Neuronal stem cell (in vitro differentiated cells): ENCODE measurements around the gene SLC22A16.
A peak's percentile ranks its signal among the peaks of the same experiment; 100 is the strongest.

ENCODE experiments used
- DNase-seq: peaks from one replicate; pipeline ENCODE4 v3.0.0-alpha.2; 2013; ENCODE audit warnings: low spot score
- H2AFZ ChIP-seq: one replicate; pipeline ENCODE4 v1.6.1; 2013; ENCODE audit warnings: mild to moderate bottlenecking, low read length, inconsistent platforms
- H2AK5ac ChIP-seq: 2 replicates; pipeline ENCODE4 v1.6.1; 2013; ENCODE audit warnings: low read depth, mild to moderate bottlenecking, inconsistent platforms, low read length, moderate library complexity, mixed read lengths
- H2BK120ac ChIP-seq: 2 replicates; pipeline ENCODE4 v1.6.1; 2013; ENCODE audit warnings: low read depth, mild to moderate bottlenecking, inconsistent platforms, low read length, moderate library complexity, mixed read lengths
- H2BK12ac ChIP-seq: one replicate; pipeline ENCODE4 v1.6.1; 2013; ENCODE audit warnings: low read length, inconsistent platforms
- H2BK15ac ChIP-seq: 2 replicates; pipeline ENCODE4 v1.6.1; 2013; ENCODE audit warnings: mild to moderate bottlenecking, low read length, inconsistent platforms, mixed read lengths
- H2BK5ac ChIP-seq: one replicate; pipeline ENCODE4 v1.6.1; 2013; ENCODE audit warnings: inconsistent platforms, mild to moderate bottlenecking, low read length, moderate library complexity
- H3K14ac ChIP-seq: one replicate; pipeline ENCODE4 v1.6.1; 2013; ENCODE audit warnings: low read length, inconsistent platforms
- H3K18ac ChIP-seq: 2 replicates; pipeline ENCODE4 v1.6.1; 2013; ENCODE audit warnings: low read length, inconsistent platforms
- H3K23ac ChIP-seq: 2 replicates; pipeline ENCODE4 v1.6.1; 2013; ENCODE audit warnings: low read depth, mild to moderate bottlenecking, mixed read lengths, low read length, inconsistent platforms; ENCODE audit not compliant: poor library complexity
- H3K27ac ChIP-seq: replicated peaks from 3 replicates; pipeline ENCODE4 v1.5.1; 2013; ENCODE audit warnings: low read length, inconsistent platforms
- H3K27me3 ChIP-seq, 3 experiments: 2 replicates each; pipeline ENCODE4 v1.6.1; 2013; ENCODE audit warnings: low read length in 3 of 3, mild to moderate bottlenecking in 2 of 3, inconsistent platforms in 1 of 3, low read depth in 1 of 3, mixed read lengths in 1 of 3, moderate library complexity in 1 of 3; ENCODE audit not compliant: control insufficient read depth in 3 of 3, insufficient read depth in 3 of 3
- H3K36me3 ChIP-seq, 2 donors: replicated peaks in 1 of 2; 2 replicates each; pipeline ENCODE4 v1.6.1; 2013; ENCODE audit warnings: low read length in 2 of 2; ENCODE audit not compliant: control insufficient read depth in 2 of 2, insufficient read depth in 2 of 2
- H3K4ac ChIP-seq: 2 replicates; pipeline ENCODE4 v1.6.1; 2013; ENCODE audit warnings: inconsistent platforms, mild to moderate bottlenecking, low read length, moderate library complexity
- H3K4me1 ChIP-seq, 2 donors: 1 replicate in 1 of 2; 2 replicates in 1 of 2; pipeline ENCODE4 v1.6.1; 2013; ENCODE audit warnings: low read length in 2 of 2, low read depth in 1 of 2; ENCODE audit not compliant: control insufficient read depth in 2 of 2, insufficient read depth in 1 of 2
- H3K4me2 ChIP-seq: one replicate; pipeline ENCODE4 v1.6.1; 2013; ENCODE audit warnings: mild to moderate bottlenecking, low read length, inconsistent platforms; ENCODE audit not compliant: insufficient read depth, poor library complexity, severe bottlenecking
- H3K4me3 ChIP-seq, 2 donors: 2 replicates each; pipeline ENCODE4 v1.5.1; 2013; ENCODE audit warnings: low read length in 2 of 2, mild to moderate bottlenecking in 2 of 2, inconsistent platforms in 1 of 2, moderate library complexity in 1 of 2
- H3K79me1 ChIP-seq: one replicate; pipeline ENCODE4 v1.6.1; 2013; ENCODE audit warnings: low read depth, mild to moderate bottlenecking, inconsistent platforms, low read length, moderate library complexity
- H3K9ac ChIP-seq: one replicate; pipeline ENCODE4 v1.6.1; 2013; ENCODE audit warnings: mild to moderate bottlenecking, low read depth, low read length, inconsistent platforms; ENCODE audit not compliant: poor library complexity
- H3K9me3 ChIP-seq, 2 donors: replicated peaks in 1 of 2; 2 replicates each; pipeline versions ENCODE3 to v1.6.1; 2013; ENCODE audit warnings: low read length in 2 of 2, mild to moderate bottlenecking in 2 of 2, inconsistent platforms in 1 of 2, low read depth in 1 of 2, mixed read lengths in 1 of 2, moderate library complexity in 1 of 2; ENCODE audit not compliant: control insufficient read depth in 2 of 2, insufficient read depth in 1 of 2
- H4K8ac ChIP-seq: one replicate; pipeline ENCODE4 v1.6.1; 2013; ENCODE audit warnings: low read depth, mild to moderate bottlenecking, inconsistent platforms, low read length, moderate library complexity
- H4K91ac ChIP-seq: one replicate; pipeline ENCODE4 v1.6.1; 2013; ENCODE audit warnings: low read length, low read depth, mild to moderate bottlenecking, inconsistent platforms; ENCODE audit not compliant: poor library complexity
- WGBS, 2 donors: extraction: QIAGEN DNeasy Blood & Tissue Kit; methylation state at CpG; one replicate each; pipeline ENCODE4 v1.1.7; 2013; ENCODE audit warnings: missing lambda C conversion rate in 2 of 2, mixed read lengths in 1 of 2; ENCODE audit not compliant: insufficient read length in 2 of 2, insufficient replicate concordance in 1 of 2; ENCODE audit errors: extremely low coverage in 2 of 2; 5-methylcytosine and 5-hydroxymethylcytosine counted together

The SLC22A16 gene

GRCh38 chr6:110471726-110472365 lies 4.6 kb downstream of the SLC22A16 start:
- Histone ChIP-seq H3K27ac (no peak overlapping the region), H3K9ac (no peak overlapping the region)

DNA sequence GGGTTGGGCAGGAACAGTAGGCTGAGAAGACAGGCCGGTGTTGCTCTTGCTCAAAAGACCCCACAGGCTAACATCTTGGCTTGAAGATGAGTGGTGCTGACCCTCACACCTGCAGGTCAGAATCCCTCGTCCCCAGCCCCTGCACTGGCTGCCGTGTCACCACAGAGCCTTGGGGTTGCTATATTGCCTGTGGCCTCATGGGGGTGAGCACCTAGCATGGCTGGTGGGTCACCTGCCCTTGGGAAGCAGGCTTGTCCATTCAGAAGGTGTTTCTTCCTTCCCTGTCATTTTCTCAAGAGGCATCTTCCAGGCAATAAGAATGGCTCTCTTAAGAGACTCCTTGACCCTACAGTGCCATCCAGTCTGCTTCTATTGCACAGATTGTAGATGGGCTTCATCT lies 7.7 kb downstream of the SLC22A16 start:
- H2BK15ac ChIP-seq, result no peak overlapping the region
- DNase-seq, result no peak
- no peaks in the 10 kb centered on the region for H3K9me3 ChIP-seq

More at GRCh38 chr6:110471726-110472365, 4.6 kb downstream of the SLC22A16 start:
- Histone ChIP-seq H2BK12ac (no peak overlapping the region), H3K4me3 (no peak overlapping the region), H2BK5ac (no peak overlapping the region), H2BK120ac (no peak overlapping the region), H3K18ac (no peak overlapping the region), H4K8ac (no peak overlapping the region), H4K91ac (no peak overlapping the region), H3K4ac (no peak overlapping the region), H3K27me3 (no peaks in the 10 kb centered on the region), H3K14ac (no peak overlapping the region), H3K23ac (no peak overlapping the region), H3K4me2 (no peak overlapping the region), H2AFZ (no peak overlapping the region), H3K4me1 (no peaks in the 10 kb centered on the region), H3K79me1 (no peaks in the 10 kb centered on the region), H2BK15ac (no peak overlapping the region), H3K9me3 (no peaks in the 10 kb centered on the region), H2AK5ac (no peak overlapping the region), H3K36me3 (no peaks in the 10 kb centered on the region)
- WGBS, 2 donors, result no CpG with 5 or more reads among the region's 3 CpGs
- DNase-seq, result no peak

DNA sequence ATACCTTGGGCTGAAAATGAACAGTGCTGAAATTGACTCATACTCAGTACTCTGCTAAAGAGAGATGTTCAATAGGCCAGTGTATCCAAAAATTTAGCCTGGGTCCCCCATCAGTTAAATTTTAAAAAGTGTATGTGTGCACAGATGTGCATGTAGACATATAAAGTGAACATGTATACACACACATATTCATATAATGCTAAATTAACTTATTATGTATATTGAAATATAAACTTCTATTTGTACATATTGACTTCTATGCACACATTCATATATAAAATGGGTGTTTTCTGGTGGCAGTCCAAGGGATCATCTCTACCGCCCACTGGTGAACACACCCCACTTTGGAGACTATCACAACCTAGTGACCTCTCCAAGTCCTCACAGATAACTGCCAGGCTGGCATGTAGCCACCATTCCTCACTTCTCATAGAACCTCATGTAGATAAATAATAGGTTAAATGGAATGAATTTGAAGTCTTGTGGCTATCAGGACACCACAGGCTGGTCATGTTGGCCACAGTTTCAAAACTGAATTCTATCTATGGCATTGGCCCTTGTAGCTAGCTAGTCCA lies 8.8 kb downstream of the SLC22A16 start:
- Histone ChIP-seq H3K4me1 (no peaks in the 10 kb centered on the region), H3K4ac (no peak overlapping the region), H4K8ac (no peak overlapping the region), H3K14ac (no peak overlapping the region), H2BK120ac (no peak overlapping the region), H4K91ac (no peak overlapping the region), H3K79me1 (no peaks in the 10 kb centered on the region), H3K4me3 (no peak overlapping the region), H3K4me2 (no peak overlapping the region), H3K9me3 (peaks cover 0 to 4% of the 10 kb centered on the region in 2 donors), H2BK12ac (no peak overlapping the region), H3K9ac (no peak overlapping the region), H3K27me3 (no peaks in the 10 kb centered on the region), H3K36me3 (no peaks in the 10 kb centered on the region), H2BK5ac (no peak overlapping the region), H3K27ac (no peak overlapping the region), H3K18ac (no peak overlapping the region), H2AK5ac (no peak overlapping the region), H2AFZ (no peak overlapping the region), H3K23ac (no peak overlapping the region), H2BK15ac (no peak overlapping the region)
- DNase-seq, result no peak
- no CpG with 5 or more reads among the region's 1 CpG for WGBS, 2 donors

More for the DNA sequence above, 7.7 kb downstream of the SLC22A16 start:
- Histone ChIP-seq H3K14ac (no peak overlapping the region), H3K4me2 (no peak overlapping the region), H3K23ac (no peak overlapping the region), H2BK5ac (no peak overlapping the region), H2AFZ (no peak overlapping the region), H3K27ac (no peak overlapping the region), H3K4ac (no peak overlapping the region), H3K18ac (peak overlapping the region; percentile 62), H3K27me3 (no peaks in the 10 kb centered on the region), H3K9ac (no peak overlapping the region), H3K79me1 (no peaks in the 10 kb centered on the region), H3K4me1 (no peaks in the 10 kb centered on the region), H4K91ac (no peak overlapping the region), H2BK12ac (peak overlapping the region; percentile 50), H2BK120ac (no peak overlapping the region), H2AK5ac (no peak overlapping the region), H3K36me3 (no peaks in the 10 kb centered on the region), H3K4me3 (no peak overlapping the region), H4K8ac (no peak overlapping the region)
- WGBS, 2 donors, result no CpG with 5 or more reads among the region's 3 CpGs

DNA sequence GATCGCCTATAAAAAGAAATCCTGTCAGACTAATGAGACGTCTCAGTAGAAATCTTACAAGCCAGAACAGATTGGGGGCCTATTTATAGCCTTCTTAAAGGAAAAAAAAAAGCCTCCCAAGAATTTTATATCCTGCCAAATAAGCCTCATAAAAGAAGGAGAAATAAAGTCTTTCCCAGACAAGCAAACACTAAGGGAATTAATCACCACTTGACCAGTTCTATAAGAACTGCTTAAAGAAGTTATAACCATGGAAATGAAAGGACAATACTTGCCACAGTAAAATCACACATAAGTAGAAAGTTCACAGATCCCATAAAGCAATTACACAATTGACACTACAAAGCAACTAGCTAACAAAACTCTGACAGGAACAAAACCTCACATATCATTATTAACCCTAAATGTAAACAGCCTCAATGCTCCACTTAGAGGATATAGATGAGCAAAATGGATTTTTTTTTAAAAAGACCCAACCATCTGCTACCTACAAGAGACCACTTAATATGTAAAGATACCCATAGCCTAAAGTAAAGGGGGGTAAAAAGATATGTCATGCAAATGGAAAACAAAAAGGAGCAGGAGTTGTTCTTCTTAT lies 13.4 kb downstream of the SLC22A16 start:
- H3K9ac ChIP-seq, result no peak overlapping the region
- no peak overlapping the region for H3K14ac ChIP-seq
- no peak overlapping the region for H3K23ac ChIP-seq
- no peak overlapping the region for H2BK5ac ChIP-seq
- no peak overlapping the region for H3K18ac ChIP-seq
- H2AK5ac ChIP-seq, result no peak overlapping the region
- no peaks in the 10 kb centered on the region for H3K36me3 ChIP-seq
- H2BK15ac ChIP-seq, result no peak overlapping the region
- no peaks in the 10 kb centered on the region for H3K27me3 ChIP-seq
- no peak overlapping the region for H4K8ac ChIP-seq
- no CpG with 5 or more reads among the region's 2 CpGs for WGBS, 2 donors
- no peak overlapping the region for H2AFZ ChIP-seq
- no peak overlapping the region for H3K4me3 ChIP-seq
- no peak overlapping the region for H4K91ac ChIP-seq
- H3K27ac ChIP-seq, result no peak overlapping the region
- no peak overlapping the region for H2BK12ac ChIP-seq
- H2BK120ac ChIP-seq, result no peak overlapping the region
- no peak overlapping the region for H3K4me2 ChIP-seq
- no peak overlapping the region for H3K4ac ChIP-seq
- DNase-seq, result peak; percentile 9
- H3K9me3 ChIP-seq, result peaks cover 4 to 6% of the 10 kb centered on the region in 2 donors
- H3K79me1 ChIP-seq, result no peaks in the 10 kb centered on the region
- H3K4me1 ChIP-seq, result no peaks in the 10 kb centered on the region
